NOMO-1 treated with DMSO at 0.1 percent for 48 hours (cell line): ENCODE measurements around the gene DNER.
A peak's percentile ranks its signal among the peaks of the same experiment; 100 is the strongest.

Source experiments
- DNase-seq: peaks from one replicate; lab custom pipeline; 2025; ENCODE audit not compliant: unreplicated experiment; lab: John Stamatoyannopoulos, UW

Gene DNER

GRCh38 chr2:229446350-229446749 is 268.0 kb downstream of the DNER start:
- DNase-seq = no peak

- DNase-seq = no peak
Measured at GRCh38 chr2:229445501-229446211, 268.7 kb downstream of the DNER start.

DNA sequence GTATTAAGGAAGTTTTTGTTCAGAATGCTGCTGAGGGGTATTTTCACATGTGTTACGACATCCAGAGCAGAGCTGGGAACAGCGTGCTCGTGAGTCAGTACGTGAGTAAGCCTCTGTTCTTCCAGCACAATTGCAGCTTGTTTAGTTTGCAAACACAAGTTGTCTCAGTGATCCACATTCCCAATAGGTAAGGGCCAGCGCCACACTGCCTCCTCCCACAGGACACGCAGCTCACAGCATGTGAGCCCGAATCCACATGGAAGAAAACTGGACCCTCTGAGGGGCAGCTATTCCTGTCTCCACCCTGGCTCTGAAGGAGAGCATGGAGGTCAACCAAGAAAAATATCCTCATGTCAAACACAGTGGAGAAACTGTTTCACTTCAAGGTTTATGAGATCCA is 269.3 kb downstream of the DNER start:
- DNase-seq = peak; percentile 41

- DNase-seq = no peak
Measured at GRCh38 chr2:229443546-229444268, 270.6 kb downstream of the DNER start.

GRCh38 chr2:229443141-229443540 is 271.2 kb downstream of the DNER start:
- DNase-seq = no peak

GRCh38 chr2:229438430-229439159 is 275.8 kb downstream of the DNER start:
- no peak for DNase-seq

GRCh38 chr2:229437467-229437866 is 276.9 kb downstream of the DNER start:
- no peak for DNase-seq

DNA sequence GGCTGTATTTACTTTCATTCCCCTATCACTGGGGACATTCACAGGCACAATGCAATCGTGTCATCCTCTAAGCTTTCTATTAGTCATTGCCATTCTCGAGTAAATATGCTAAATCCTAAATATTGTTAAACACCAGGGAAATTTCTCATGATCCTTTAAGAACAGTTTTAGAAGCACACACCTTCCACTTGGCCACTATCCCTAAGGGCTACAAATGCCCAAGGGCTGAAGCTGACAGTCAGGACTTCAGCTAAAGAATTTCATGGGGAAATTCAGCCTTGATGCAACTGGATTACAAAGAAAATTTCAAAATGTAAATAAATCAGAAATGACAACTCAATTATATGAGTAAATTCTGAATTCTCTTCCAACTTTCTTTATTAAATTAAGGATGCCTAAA is 280.2 kb downstream of the DNER start:
- DNase-seq = no peak

- no peak for DNase-seq
Measured at GRCh38 chr2:229433351-229433750, 281.0 kb downstream of the DNER start.

GRCh38 chr2:229431327-229431954 is 282.9 kb downstream of the DNER start:
- peak; percentile 28 for DNase-seq

DNA sequence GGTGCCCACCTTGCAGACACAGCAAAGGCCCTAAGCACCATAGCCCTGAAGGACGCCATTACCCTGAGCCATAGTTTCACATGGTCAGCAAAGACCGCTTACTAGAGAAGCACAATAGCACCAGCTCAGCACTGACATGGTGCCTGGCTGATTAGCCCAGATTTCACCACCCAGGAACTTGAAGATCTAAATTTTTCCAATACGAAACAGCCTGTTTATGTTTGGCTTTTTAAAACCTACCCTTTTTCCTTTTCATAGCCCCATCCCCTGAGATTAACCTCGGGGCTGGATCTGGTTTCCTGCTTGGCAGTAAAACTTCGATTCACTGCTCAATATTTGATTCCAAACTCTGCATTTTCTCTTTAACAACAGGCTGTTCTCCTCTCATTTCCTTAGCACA is 284.8 kb downstream of the DNER start:
- DNase-seq = no peak

- DNase-seq = no peak
Measured at GRCh38 chr2:229426464-229426863, 287.9 kb downstream of the DNER start.

DNA sequence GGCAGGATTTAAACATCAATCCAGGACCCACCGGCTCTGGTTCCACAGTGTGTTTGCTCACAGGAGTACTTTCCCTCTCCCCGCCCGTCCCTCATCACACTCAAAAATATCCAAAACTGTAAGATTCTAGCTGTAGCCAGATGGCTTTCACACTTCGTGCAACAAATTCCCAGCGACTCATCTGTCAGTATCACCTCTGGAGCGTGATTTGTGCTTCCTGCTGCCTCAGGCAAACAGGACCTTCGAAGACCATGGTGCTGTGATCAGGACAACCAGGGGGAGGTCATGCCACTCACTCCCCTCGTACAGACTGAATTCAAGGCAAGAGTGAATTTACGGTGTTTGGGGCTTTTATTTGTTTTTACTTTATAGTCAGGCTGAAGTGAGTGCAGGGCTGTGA is 288.8 kb downstream of the DNER start:
- no peak for DNase-seq

- no peak for DNase-seq
Measured at GRCh38 chr2:229422063-229422462, 292.3 kb downstream of the DNER start.

- no peak for DNase-seq
Measured at GRCh38 chr2:229419158-229419557, 295.2 kb downstream of the DNER start.

DNA sequence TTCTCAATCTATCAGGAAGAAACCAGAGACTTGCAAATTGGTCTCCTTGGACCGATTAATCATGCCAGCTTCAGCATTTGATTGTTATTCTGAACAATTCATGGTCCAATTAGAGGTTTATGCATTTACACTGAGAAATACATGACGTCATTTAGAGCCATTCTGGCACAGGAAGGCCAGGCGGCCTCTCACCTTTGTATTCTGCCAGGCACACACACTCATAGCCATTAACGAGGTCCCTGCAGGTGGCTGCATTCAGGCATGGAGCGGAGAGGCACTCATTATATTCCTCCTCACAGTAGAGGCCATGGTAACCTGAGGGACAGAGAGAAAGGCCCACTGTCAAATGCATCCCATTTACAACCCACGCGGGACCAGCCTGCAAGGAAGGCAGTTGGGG is 296.4 kb downstream of the DNER start:
- no peak for DNase-seq

- no peak for DNase-seq
Measured at GRCh38 chr2:229417176-229417575, 297.2 kb downstream of the DNER start.

GRCh38 chr2:229416116-229416694 is 298.1 kb downstream of the DNER start:
- peak; percentile 95 for DNase-seq

DNA sequence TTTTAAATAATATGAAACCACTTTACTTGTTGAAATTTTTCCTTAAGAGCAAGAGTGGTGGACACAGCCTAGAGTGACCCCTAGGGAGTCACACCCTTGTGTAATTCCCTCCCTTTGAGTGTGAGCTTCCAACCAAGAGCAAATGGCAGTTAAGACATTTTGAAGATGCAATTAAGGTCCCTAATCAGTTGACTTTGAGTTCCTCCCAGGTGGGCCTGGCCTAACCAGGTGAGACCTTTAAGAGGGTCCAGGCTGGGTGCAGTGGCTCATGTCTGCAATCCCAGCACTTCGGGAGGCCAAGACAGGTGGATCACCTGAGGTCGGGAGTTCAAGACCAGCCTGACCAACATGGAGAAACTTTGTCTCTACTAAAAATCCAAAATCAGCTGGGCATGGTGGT is 299.7 kb downstream of the DNER start:
- DNase-seq = no peak

DNA sequence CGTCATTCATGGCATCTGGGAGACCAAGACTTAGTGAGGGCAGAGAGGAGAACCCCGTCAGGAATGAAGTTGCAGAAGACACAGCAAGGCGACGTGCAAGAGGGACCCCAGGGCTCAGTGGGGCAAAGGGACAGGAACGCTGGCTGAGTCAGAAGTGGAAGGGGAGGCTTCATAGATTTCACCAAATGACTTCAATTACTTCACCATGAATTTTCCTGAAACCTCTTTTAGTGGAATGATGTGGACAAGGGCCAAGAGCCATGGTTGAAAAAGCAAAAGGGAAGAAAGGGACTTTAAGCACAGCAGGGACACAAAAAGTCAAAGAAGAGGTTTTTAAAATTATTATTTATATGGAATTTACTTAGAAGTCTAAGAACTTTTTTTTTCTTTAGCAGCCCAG is 301.7 kb downstream of the DNER start:
- DNase-seq = no peak

DNA sequence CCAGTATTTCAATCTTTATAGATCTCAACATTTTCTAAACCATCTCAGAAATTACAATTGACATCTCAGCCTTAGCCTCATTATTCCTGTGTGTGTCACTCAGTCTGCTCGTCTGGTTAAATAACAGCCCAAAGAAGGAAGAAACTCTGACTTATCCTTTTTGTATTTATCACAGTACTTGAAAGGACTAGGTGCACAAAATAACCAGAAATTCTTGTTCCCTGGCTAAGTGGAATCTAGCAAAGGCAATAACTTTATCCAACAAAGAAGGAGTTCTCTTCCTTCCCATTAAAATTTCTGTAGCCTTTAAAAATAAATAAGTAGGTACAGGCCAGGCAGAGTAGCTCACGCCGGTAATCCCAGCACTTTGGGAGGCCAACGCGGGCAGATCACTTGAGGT is 303.4 kb downstream of the DNER start:
- no peak for DNase-seq
